Gastrocnemius medialis (tissue), 4 donors: ENCODE results near the gene NAPB.

Source experiments
- POLR2A ChIP-seq, 2 donors: fragments of 450-650 bp; IDR thresholded peaks; one replicate each; pipeline ENCODE4 v1.6.1; 2017; ENCODE audit warnings: antibody characterized with exemption in 2 of 2, mild to moderate bottlenecking in 2 of 2, moderate library complexity in 2 of 2
- TF ChIP-seq, protein P1 (sequence below), 5 experiments: fragments of 450-650 bp in 3 of 5; fragments of 200-600 bp in 2 of 5; sonication (generic) in 2 of 5; IDR thresholded peaks in 4 of 5; conservative IDR thresholded peaks in 1 of 5; 1 replicate in 4 of 5; 2 replicates in 1 of 5; pipeline ENCODE4 v1.5.1; 2016 to 2019; ENCODE audit warnings: antibody characterized with exemption in 5 of 5, mild to moderate bottlenecking in 3 of 5, moderate library complexity in 3 of 5

DNA sequence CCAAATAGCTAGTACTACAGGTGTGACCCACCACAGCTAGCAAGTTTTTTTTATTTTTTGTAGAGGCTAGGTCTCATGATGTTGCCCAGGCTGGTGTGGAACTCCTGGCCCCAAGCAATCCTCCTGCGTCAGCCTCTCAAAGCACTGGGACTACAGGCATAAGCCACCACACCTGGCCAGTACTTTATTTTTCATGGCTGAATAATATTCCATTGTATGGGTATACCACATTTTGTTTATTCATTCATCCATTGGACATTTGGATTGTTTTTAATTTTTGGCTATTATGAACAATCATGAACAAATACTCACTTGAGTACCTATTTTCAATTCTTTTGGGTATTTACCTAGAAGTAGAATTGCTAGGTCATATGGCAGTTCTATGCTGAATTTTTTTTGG is 77.7 kb downstream of the NAPB start:
- TF ChIP-seq, protein P1, sequence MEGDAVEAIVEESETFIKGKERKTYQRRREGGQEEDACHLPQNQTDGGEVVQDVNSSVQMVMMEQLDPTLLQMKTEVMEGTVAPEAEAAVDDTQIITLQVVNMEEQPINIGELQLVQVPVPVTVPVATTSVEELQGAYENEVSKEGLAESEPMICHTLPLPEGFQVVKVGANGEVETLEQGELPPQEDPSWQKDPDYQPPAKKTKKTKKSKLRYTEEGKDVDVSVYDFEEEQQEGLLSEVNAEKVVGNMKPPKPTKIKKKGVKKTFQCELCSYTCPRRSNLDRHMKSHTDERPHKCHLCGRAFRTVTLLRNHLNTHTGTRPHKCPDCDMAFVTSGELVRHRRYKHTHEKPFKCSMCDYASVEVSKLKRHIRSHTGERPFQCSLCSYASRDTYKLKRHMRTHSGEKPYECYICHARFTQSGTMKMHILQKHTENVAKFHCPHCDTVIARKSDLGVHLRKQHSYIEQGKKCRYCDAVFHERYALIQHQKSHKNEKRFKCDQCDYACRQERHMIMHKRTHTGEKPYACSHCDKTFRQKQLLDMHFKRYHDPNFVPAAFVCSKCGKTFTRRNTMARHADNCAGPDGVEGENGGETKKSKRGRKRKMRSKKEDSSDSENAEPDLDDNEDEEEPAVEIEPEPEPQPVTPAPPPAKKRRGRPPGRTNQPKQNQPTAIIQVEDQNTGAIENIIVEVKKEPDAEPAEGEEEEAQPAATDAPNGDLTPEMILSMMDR (IDR thresholded peaks at IDR 0.05 in 4 of 5, conservative IDR thresholded peaks at IDR 0.05 in 1 of 5): no peak
- TF ChIP-seq POLR2A (IDR thresholded peaks at IDR 0.05): no peak
